ENCODE results near the gene POLG2. TPM values are rescaled to one million over a fixed set of nuclear protein-coding genes. Genes with fewer than 3 reads are reported as not detected.

POLG2 gene
- polyA plus RNA-seq, 1 donor from 2014 or later: 16.9 TPM

DNA sequence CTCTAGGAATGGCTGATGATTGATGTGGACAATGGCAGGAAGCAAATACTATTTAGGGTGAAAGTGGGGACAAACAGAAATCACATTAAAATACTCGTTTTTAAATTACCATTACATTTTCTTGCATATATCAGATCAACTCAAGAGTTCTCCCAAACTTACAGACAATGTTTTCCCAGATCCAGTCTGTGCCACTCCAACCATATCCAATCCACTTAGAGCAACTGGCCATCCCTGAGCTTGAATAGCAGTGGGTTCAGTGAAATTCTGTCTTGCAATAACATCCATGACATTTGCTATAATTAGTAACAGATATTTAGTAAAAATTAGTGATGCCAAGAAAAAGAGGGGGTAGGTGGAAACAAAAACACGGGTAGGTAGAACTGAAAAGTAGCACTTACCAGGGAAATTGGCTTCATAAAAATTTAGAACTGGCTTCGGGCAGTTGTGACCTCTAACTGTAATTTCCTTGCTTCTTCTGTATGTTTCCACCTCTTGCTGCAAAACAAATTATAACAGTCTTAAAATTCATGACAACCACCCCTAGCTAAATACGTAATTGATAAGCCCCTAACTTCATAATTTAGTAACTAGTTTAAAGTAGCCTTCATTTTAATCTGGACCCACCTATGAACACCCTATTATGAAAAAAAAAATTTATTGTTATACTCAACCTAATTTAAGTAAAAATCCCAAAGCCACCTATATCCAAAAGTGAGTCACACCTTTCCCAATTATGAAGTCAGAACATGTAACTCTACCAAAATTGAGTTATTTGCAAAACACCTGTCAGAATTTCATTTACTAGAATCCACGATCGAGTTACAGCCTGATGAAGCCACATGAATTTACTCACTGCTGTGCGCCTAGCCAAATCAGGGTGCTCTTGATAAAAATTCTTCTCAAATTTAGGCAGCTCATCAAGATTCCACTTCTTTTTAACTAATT, 7.2 kb upstream of the POLG2 start:
- Histone ChIP-seq H4K20me1 (ENCODE audit: insufficient read depth) (peaks cover 26% of the 10 kb centered on the region), H3K36me3 (ENCODE audit: insufficient read depth, low read length) (peaks cover 32% of the 10 kb centered on the region), H3K9me2 (ENCODE audit: insufficient read depth, low read length) (no peaks in the 10 kb centered on the region), H3K9ac (ENCODE audit: low read length) (peak overlapping the region; percentile 100), H3K4me3 (ENCODE audit: low read length) (peak overlapping the region; percentile 97), H3F3A (ENCODE audit: insufficient read depth, low read length, poor library complexity, severe bottlenecking) (peaks cover 10% of the 10 kb centered on the region), H3K27ac (ENCODE audit: low read length) (peak overlapping the region; percentile 100), H3K79me2 (replicated peaks; ENCODE audit: insufficient read depth, low read length) (peaks cover 79% of the 10 kb centered on the region), H3K27me3 (ENCODE audit: insufficient read depth, low read depth, low read length) (no peaks in the 10 kb centered on the region), H2AFZ (ENCODE audit: low read depth, low read length) (no peak overlapping the region), H3K4me2 (ENCODE audit: low read length) (peak overlapping the region; percentile 95), H3K9me3 (ENCODE audit: low read length) (no peaks in the 10 kb centered on the region)
- TF ChIP-seq REST (IDR thresholded peaks at IDR 0.05; ENCODE audit: borderline replicate concordance): no peak
- TF ChIP-seq EP300 (conservative IDR thresholded peaks at IDR 0.05; ENCODE audit: poor library complexity, severe bottlenecking): no peak
- no peak for TF ChIP-seq RAD21 (conservative IDR thresholded peaks at IDR 0.05)
- TF ChIP-seq POLR2AphosphoS5 (IDR thresholded peaks at IDR 0.05): no peak
- no peak for TF ChIP-seq MXI1 (conservative IDR thresholded peaks at IDR 0.05; ENCODE audit: poor library complexity, severe bottlenecking)
- no peak for TF ChIP-seq TAF1 (IDR thresholded peaks at IDR 0.05; ENCODE audit: low read depth)
- no peak for TF ChIP-seq SMC3 (conservative IDR thresholded peaks at IDR 0.05; ENCODE audit: poor library complexity)
- TF ChIP-seq, protein P1, sequence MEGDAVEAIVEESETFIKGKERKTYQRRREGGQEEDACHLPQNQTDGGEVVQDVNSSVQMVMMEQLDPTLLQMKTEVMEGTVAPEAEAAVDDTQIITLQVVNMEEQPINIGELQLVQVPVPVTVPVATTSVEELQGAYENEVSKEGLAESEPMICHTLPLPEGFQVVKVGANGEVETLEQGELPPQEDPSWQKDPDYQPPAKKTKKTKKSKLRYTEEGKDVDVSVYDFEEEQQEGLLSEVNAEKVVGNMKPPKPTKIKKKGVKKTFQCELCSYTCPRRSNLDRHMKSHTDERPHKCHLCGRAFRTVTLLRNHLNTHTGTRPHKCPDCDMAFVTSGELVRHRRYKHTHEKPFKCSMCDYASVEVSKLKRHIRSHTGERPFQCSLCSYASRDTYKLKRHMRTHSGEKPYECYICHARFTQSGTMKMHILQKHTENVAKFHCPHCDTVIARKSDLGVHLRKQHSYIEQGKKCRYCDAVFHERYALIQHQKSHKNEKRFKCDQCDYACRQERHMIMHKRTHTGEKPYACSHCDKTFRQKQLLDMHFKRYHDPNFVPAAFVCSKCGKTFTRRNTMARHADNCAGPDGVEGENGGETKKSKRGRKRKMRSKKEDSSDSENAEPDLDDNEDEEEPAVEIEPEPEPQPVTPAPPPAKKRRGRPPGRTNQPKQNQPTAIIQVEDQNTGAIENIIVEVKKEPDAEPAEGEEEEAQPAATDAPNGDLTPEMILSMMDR (IDR thresholded peaks at IDR 0.05; ENCODE audit: poor library complexity, severe bottlenecking): no peak
- TF ChIP-seq EZH2 (IDR thresholded peaks at IDR 0.05; ENCODE audit: borderline replicate concordance, insufficient read depth, low read length, poor library complexity, severe bottlenecking): no peak

- Histone ChIP-seq H3K9me3 (ENCODE audit: low read length) (no peaks in the 10 kb centered on the region), H3K27ac (ENCODE audit: low read length) (no peak overlapping the region), H3K27me3 (ENCODE audit: insufficient read depth, low read depth, low read length) (no peaks in the 10 kb centered on the region), H3K79me2 (replicated peaks; ENCODE audit: insufficient read depth, low read length) (peaks cover 73% of the 10 kb centered on the region), H4K20me1 (ENCODE audit: insufficient read depth) (peaks cover 28% of the 10 kb centered on the region), H3K4me3 (ENCODE audit: low read length) (peak overlapping the region; percentile 97), H3K36me3 (ENCODE audit: insufficient read depth, low read length) (peaks cover 32% of the 10 kb centered on the region), H2AFZ (ENCODE audit: low read depth, low read length) (no peak overlapping the region), H3K4me2 (ENCODE audit: low read length) (peak overlapping the region; percentile 95), H3K9ac (ENCODE audit: low read length) (peak overlapping the region; percentile 100), H3K9me2 (ENCODE audit: insufficient read depth, low read length) (no peaks in the 10 kb centered on the region), H3F3A (ENCODE audit: insufficient read depth, low read length, poor library complexity, severe bottlenecking) (peaks cover 16% of the 10 kb centered on the region)
- TF ChIP-seq MXI1 (conservative IDR thresholded peaks at IDR 0.05; ENCODE audit: poor library complexity, severe bottlenecking) (no peak), POLR2AphosphoS5 (IDR thresholded peaks at IDR 0.05) (no peak), RAD21 (conservative IDR thresholded peaks at IDR 0.05) (no peak), REST (IDR thresholded peaks at IDR 0.05; ENCODE audit: borderline replicate concordance) (no peak), EP300 (conservative IDR thresholded peaks at IDR 0.05; ENCODE audit: poor library complexity, severe bottlenecking) (no peak)
These were observed 6.5 kb upstream of the POLG2 start for GRCh38 chr17:64503341-64503740.
